Mononuclear cell (primary cell): Measurements from ENCODE around the gene PLEKHA8. TPM values are rescaled to one million over a fixed set of nuclear protein-coding genes. Genes with fewer than 3 reads are reported as not detected.

ENCODE experiments used
- H3K27me3 ChIP-seq: 2 replicates; pipeline ENCODE4 v1.6.0; 2011; ENCODE audit warnings: low read length, control low read depth; ENCODE audit not compliant: insufficient read depth
- H3K4me1 ChIP-seq: 2 replicates; pipeline ENCODE4 v1.5.1; 2011; ENCODE audit warnings: mild to moderate bottlenecking, low read length, control low read depth; ENCODE audit not compliant: insufficient read depth
- H3K4me3 ChIP-seq: 2 replicates; pipeline ENCODE4 v1.5.1; 2011; ENCODE audit warnings: mild to moderate bottlenecking, low read length, moderate library complexity
- H3K9me3 ChIP-seq: 2 replicates; pipeline ENCODE4 v1.5.1; 2011; ENCODE audit warnings: low read depth, mild to moderate bottlenecking, control low read depth, low read length
- total RNA-seq: library from RNA; depleted of rRNA; stranded (reverse); fragments of >200 nt; gene quantifications from one replicate; pipeline ENCODE4 v1.2.3, GENCODE V29; 2012

The PLEKHA8 gene
- total RNA-seq, 1 donor: 5.2 TPM

DNA sequence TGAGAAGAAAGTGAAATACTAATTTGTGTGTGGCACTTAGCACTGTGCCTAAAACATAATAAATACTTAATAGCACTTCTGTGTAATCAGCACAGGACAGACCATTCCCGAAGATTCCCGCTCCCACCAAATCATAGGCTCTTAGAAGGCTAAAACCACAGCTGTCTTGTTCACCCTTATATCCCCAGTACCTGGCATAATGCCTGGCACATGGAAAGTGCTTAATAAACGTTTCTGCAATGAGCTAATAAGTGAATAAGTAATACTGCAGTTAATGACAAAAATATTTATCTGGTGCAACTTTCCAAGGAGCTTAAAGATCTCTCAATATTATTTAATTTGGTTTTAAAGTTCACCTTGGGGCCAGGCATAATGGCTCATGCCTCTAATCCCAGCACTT, 149.8 kb downstream of the PLEKHA8 start:
- H3K9me3 ChIP-seq: no peaks in the 10 kb centered on the region
- H3K27me3 ChIP-seq: no peaks in the 10 kb centered on the region
- H3K4me1 ChIP-seq: peaks cover 47% of the 10 kb centered on the region
- no peak overlapping the region for H3K4me3 ChIP-seq

DNA sequence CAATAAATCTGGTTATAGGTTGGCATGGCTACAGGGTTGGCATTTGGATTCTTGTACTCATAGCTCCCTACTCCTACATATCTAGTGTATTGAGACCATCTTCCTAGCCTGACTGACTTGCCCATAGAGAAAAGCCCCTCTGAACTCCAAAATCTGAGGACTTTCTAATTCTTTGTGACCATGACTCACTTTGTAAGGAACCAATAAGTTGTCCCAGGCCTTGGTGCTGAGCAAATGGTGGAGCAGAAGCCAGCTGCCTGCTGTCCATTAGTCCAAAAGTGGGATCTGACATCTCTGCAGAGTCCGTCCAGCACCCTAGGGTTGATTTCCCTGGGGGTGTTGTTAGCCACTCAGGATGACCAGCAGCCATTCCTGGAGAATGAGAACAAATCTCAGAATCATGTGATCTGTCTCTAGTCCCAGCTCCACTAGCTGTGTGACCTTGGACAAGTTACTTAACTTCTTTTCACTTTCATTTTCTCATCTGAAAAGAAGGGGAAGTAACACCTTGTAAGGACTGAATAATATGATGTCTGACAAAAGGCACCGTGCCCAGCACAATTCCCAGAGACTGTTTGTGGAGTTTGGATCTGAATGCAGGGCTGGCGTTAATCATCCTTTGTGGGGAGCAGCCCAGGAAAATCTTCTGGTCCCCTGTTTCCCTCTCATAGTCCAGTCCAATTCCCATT, 150.7 kb downstream of the PLEKHA8 start:
- no peak overlapping the region for H3K4me3 ChIP-seq
- H3K27me3 ChIP-seq: no peaks in the 10 kb centered on the region
- no peaks in the 10 kb centered on the region for H3K9me3 ChIP-seq
- peaks cover 53% of the 10 kb centered on the region for H3K4me1 ChIP-seq

Other genes with a start within 250 kb of the PLEKHA8 start
- under 0.01 TPM for gene WIPF3, start 221.9 kb upstream of the PLEKHA8 start, total RNA-seq
- 5.1 TPM for gene SCRN1, start 38.6 kb upstream of the PLEKHA8 start, total RNA-seq
- gene FKBP14, start 1.7 kb upstream of the PLEKHA8 start, total RNA-seq: 5.5 TPM
- gene MTURN, start 106.6 kb downstream of the PLEKHA8 start, total RNA-seq: 40.7 TPM